Stimulated activated naive CD4-positive, alpha-beta T cell treated with Interleukin-2 at 50 U/mL for 16 hours (primary cell): Measurements from ENCODE around the gene TBCA.
"Not testable (repeated sequence)": the region's sequence is repeated elsewhere in the genome, so short reads cannot be mapped to it uniquely, and the experiment has no call there.

Source experiments
- DNase-seq: peaks from one replicate; lab custom pipeline; 2025; lab: John Stamatoyannopoulos, UW

The TBCA gene

DNA sequence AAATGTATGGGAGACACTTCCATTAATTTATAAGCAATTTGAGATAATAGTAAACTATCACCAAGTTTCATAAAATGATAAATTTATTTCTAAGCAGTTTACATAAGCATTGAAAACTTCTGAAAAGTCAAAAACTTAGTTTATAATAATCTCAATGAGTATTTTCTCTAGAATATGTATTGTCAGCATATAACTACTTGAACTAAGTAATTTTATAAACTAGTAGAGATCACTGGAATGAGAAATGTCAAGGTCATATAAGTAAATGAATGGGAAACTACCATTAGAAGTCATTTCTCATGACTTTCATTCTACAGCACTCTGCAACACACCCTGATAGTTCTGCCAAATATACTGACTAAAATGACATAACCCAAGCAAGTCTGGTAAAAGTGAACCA is 3.4 kb downstream of the TBCA start:
- no peak for DNase-seq

DNA sequence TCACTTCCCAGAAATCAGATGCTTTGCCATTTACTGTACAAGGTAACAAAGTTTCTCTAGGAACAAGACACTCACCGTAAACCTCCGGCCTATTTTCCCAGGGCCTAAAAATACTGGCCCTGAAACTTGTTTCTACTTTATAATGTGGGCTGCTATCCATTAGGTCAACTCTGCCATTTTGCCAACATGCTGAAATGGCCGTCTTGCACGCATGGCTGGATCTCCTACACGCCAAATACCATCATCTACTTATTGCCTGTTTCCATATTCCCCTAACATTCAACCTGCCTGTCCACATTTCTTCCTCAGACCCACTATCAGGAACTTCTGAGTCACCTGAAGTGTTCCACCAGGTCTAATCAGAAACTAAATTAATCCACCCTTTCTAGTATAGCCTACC is 4.7 kb downstream of the TBCA start:
- DNase-seq, result no peak

DNA sequence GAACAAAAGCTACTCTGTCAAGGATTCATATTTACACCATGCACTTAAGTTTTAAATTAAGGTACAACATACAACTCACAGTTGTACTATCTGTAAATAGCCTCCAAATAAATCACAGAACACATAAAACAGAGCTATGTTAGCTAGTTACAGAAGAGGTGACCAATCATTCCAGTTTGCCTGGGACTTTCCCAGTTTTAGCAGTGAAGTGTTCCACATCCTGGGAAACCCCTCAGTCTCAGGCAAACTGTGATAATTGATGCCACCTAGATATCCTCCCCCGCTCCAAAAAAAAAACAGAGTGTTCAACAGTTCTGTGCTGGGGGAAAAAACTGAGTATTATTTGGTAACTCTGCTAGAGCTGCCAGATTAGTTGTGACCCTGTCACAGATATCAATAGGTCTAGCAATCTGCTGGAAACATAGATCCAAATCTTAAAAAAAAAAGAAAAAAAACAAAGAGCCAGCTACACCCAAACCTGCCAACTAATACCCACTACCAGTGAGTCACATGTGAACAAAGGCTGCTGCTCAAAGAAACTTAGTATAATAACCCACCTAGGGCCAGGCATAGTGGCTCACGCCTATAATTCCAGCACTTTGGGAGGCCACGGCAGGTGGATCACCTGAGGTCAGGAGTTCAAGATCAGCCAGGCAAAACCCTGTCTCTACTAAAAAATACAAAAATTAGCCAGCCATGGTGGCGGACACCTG is 5.7 kb downstream of the TBCA start:
- no peak for DNase-seq

GRCh38 chr5:77768978-77769377 is 7.2 kb downstream of the TBCA start:
- DNase-seq, result no peak

- DNase-seq, result no peak
Measured at GRCh38 chr5:77767301-77767700, 8.8 kb downstream of the TBCA start.

GRCh38 chr5:77761606-77762005 is 14.5 kb downstream of the TBCA start:
- no peak for DNase-seq

- no peak for DNase-seq
Measured at GRCh38 chr5:77758141-77758938, 17.8 kb downstream of the TBCA start.

DNA sequence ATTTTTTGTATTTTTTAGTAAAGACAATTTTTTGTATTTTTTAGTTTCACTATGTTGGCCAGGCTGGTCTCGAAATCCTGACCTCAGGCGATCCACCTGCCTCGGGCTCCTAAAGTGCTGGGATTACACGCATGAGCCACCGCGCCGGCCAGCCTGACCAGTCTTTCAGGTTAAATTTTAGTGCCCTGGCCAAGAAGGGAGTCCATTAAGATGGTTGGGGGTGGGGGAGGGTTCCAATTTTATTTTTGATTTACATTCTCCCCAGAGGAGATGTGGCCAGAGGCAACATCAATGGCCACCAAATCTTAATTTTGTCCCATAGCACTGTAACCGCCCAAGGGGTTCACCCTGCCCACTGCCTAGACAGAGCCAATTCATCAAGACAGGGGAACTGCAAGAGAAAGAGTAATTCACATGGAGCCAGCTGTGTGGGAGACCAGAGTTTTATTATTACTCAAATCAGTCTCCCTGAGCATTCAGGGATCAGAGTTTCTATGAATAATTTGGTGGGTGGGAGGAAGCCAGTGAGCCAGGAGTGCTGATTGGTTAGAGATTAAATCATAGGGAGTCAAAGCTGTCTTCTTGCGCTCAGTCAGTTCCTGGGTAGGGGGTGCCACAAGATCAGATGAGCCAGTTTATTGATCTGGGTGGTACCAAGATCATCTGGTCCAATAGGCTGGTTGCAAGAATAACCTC is 24.7 kb downstream of the TBCA start:
- DNase-seq, result peak; percentile 3

- not testable (repeated sequence) for DNase-seq
Measured at GRCh38 chr5:77750928-77751327, 25.2 kb downstream of the TBCA start.

DNA sequence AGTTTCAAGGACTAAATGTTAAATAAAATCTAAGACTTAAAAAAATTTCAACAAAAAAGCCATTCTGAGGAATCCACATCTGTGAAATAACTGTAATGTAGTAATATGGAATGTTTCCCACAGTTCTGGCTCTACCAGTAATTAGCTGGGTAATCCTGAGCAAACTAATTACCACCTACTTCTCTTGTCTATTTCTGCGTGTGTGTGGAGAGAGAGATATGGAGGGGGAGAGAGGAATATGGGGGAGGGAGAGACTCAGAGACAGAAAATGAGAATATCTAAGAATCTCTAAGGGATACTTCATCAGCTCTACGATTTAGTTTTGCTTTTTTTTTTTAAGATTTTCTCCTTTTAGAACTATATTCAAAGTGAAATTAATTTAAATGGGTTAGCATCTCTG is 28.0 kb downstream of the TBCA start:
- DNase-seq, result no peak

- no peak for DNase-seq
Measured at GRCh38 chr5:77744116-77744515, 32.0 kb downstream of the TBCA start.

- no peak for DNase-seq
Measured at GRCh38 chr5:77743181-77743580, 33.0 kb downstream of the TBCA start.

- no peak for DNase-seq
Measured at GRCh38 chr5:77741608-77742007, 34.5 kb downstream of the TBCA start.

DNA sequence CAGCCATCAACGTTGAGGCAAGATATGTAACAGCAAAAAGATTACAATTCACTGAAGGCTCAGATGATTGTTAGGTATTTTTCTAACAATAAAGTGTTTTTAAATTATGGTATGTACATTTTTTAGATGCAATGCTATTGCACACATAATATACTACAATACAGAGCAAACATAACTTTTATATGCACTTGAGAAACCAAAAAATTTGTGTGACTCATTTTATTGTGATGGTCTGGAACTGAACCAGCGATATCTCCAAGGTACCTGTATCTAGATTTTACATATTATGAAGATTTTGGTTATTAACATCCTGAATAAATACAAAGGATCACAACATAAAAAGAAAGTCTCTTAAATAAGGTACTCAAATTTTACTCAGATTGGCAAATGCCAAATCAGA is 41.3 kb downstream of the TBCA start:
- no peak for DNase-seq

GRCh38 chr5:77733130-77733529 is 43.0 kb downstream of the TBCA start:
- DNase-seq, result no peak

- no peak for DNase-seq
Measured at GRCh38 chr5:77727190-77727589, 48.9 kb downstream of the TBCA start.

DNA sequence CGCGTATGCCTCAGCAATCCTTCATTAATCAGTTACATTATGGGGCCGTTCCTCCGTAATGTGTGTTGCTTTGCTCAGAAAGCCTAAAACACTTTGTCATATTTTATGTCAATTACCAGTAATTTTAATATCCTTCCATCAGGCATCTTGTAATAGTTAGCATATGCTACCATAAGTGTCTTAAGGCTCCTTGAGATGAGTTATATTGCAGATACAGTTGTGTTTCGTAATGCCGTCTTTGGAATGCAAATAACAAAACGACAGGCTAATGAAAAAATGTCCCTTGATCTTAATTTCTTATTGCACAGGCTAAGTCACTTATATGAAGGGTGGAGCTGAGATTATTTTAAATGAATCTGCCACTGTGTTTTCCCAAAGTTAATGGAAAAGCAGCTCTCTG is 50.5 kb downstream of the TBCA start:
- DNase-seq, result no peak

DNA sequence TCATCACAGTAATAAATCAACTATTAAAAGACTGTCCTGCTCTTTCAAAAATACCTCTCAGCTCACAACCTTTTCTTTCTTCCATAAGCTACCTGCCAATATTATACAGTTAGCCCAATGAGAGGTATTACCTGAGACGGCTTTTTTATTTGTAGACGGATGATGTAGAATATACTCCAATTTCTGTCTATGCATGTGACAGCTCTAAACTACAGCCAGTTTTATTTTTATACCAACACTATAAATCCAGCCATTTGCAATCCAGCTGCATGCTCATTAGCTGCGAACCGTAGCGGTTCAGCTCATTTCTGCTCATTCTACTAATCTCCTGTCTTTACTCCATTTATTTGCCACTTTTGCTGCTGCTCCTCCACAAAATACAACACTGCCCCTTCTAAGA is 51.2 kb downstream of the TBCA start:
- no peak for DNase-seq

GRCh38 chr5:77719666-77720363 is 56.3 kb downstream of the TBCA start:
- DNase-seq, result no peak

DNA sequence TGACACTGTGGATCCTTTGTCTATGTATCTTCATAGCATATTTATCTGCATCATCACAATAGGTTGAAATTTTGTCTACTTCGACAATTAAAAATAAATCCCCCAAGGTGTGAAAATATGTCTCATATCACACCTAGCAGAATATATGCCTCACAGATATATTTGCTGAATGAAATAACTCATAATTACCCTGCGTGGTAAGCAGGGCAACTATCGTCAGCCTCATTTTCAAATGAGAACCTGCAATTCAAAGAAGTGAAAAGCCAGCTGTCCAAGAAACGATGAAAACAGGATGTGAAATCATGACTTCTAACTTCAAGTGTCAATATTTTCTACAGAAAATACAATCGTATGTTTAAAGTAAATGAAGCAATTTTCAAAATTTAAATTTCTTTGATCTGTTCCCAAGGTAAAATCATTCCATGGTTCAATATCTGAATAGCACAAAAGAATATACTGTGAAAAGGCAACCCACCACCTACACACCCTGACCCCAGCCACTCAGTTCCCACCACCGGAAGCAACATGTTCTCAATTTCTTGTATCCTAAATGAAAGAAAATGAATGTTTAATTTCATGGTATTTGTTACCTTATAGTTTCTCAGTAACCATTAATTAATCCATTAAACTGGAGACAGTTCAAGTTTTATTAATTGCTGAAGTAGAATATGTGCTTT is 57.1 kb downstream of the TBCA start:
- DNase-seq, result no peak

DNA sequence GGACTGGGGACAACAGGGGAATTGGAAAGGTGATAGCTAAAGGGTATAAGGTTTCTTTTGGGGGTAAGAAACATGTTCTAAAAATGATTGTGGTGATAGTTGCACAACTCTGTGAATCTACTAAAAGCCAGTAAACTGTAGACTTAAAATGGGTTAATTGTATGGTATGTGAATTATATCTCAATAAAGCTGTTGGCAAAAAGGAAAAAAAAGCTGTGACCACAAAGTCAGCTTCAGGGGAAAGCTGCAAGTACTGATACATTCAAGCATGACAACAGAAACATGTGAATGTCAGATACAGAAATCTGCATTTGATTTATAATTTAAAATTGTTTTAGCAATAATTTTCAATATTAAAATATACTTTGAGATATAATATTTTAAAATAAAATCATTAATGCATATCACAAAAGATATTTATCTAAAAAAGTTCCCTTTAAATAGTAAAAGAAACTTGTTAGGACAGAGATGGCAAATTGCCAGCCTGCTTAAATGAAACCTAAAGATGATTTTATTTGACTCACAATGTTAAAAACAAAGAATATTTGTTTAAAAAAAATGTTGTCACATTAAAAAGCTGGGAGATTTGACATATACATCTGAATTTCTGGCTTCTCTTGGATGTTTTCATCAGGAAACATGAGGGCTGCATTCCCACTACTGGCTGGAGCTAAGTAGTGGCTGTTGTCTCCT is 66.0 kb downstream of the TBCA start:
- DNase-seq, result no peak
